NCI-H82 treated with DMSO at 0.1 percent for 48 hours (cell line): ENCODE results near the gene TMEM175.
"Not testable (repeated sequence)": the region's sequence is repeated elsewhere in the genome, so short reads cannot be mapped to it uniquely, and the experiment has no call there.

ENCODE experiments used
- DNase-seq: peaks from one replicate; lab custom pipeline; 2025; ENCODE audit not compliant: unreplicated experiment; lab: John Stamatoyannopoulos, UW

TMEM175 gene

GRCh38 chr4:970046-970745, 37.9 kb downstream of the TMEM175 start:
- no peak for DNase-seq

GRCh38 chr4:970854-971520, 38.7 kb downstream of the TMEM175 start:
- no peak for DNase-seq

- no peak for DNase-seq
These were observed 39.6 kb downstream of the TMEM175 start for GRCh38 chr4:971666-972500.

GRCh38 chr4:972651-973424, 40.6 kb downstream of the TMEM175 start:
- DNase-seq: no peak

GRCh38 chr4:973431-974397, 41.5 kb downstream of the TMEM175 start, which contains the start of gene DGKQ:
DGKQ (minus strand) TSS chr4:973569; CDS start chr4:973482, 87 bp downstream.
- DNase-seq: no peak

GRCh38 chr4:974668-975067, 42.4 kb downstream of the TMEM175 start:
- no peak for DNase-seq

- not testable (repeated sequence) for DNase-seq
These were observed 43.8 kb downstream of the TMEM175 start for GRCh38 chr4:976016-976415.

- DNase-seq: no peak
These were observed 46.9 kb downstream of the TMEM175 start for GRCh38 chr4:978957-979701.

GRCh38 chr4:982291-982690, 50.0 kb downstream of the TMEM175 start:
- no peak for DNase-seq

GRCh38 chr4:982814-983213, 50.6 kb downstream of the TMEM175 start:
- no peak for DNase-seq

- DNase-seq: no peak
These were observed 52.2 kb downstream of the TMEM175 start for GRCh38 chr4:984336-985054.

- DNase-seq: no peak
These were observed 53.0 kb downstream of the TMEM175 start for GRCh38 chr4:985123-985830.

GRCh38 chr4:986428-986878, 54.2 kb downstream of the TMEM175 start:
- no peak for DNase-seq

- peak; percentile 11 for DNase-seq
These were observed 54.8 kb downstream of the TMEM175 start, which contains the start of gene IDUA for GRCh38 chr4:986879-987623. IDUA (plus strand) TSS chr4:987044; CDS start chr4:987085, 41 bp downstream.

GRCh38 chr4:987624-988513, 55.6 kb downstream of the TMEM175 start:
- DNase-seq: no peak
